HT-29 (cell line): Measurements from ENCODE around the gene ADAMTS17. TPM values are rescaled to one million over a fixed set of nuclear protein-coding genes. Genes with fewer than 3 reads are reported as not detected.

Experiments used
- DNase-seq: peaks from one replicate; pipeline ENCODE4 v3.0.0-alpha.2; 2015; ENCODE audit warnings: low spot score
- total RNA-seq: library from RNA; depleted of rRNA; stranded (reverse); fragments of >200 nt; shearing (Covaris generic); gene quantifications from 2 replicates; pipeline ENCODE4 v1.2.3, GENCODE V29; 2014

The ADAMTS17 gene
- total RNA-seq, 1 experiment from 2014 or later, result 3.0 TPM

- DNase-seq, result no peak
Measured at GRCh38 chr15:100134586-100134985, 207.2 kb downstream of the ADAMTS17 start.

- DNase-seq, result no peak
Measured at GRCh38 chr15:100134089-100134583, 207.6 kb downstream of the ADAMTS17 start.

GRCh38 chr15:100133001-100133400 is 208.8 kb downstream of the ADAMTS17 start:
- no peak for DNase-seq

- no peak for DNase-seq
Measured at GRCh38 chr15:100132309-100132708, 209.5 kb downstream of the ADAMTS17 start.

GRCh38 chr15:100131321-100132224 is 210.2 kb downstream of the ADAMTS17 start:
- DNase-seq, result peak; percentile 61

- DNase-seq, result peak; percentile 23
Measured at GRCh38 chr15:100129677-100130076, 212.1 kb downstream of the ADAMTS17 start.

- no peak for DNase-seq
Measured at GRCh38 chr15:100125401-100126191, 216.2 kb downstream of the ADAMTS17 start.

GRCh38 chr15:100124936-100125335 is 216.8 kb downstream of the ADAMTS17 start:
- no peak for DNase-seq

- no peak for DNase-seq
Measured at GRCh38 chr15:100124361-100124760, 217.4 kb downstream of the ADAMTS17 start.

- DNase-seq, result no peak
Measured at GRCh38 chr15:100123611-100124010, 218.2 kb downstream of the ADAMTS17 start.

- no peak for DNase-seq
Measured at GRCh38 chr15:100121285-100121684, 220.5 kb downstream of the ADAMTS17 start.

GRCh38 chr15:100120111-100120510 is 221.7 kb downstream of the ADAMTS17 start:
- no peak for DNase-seq

GRCh38 chr15:100118546-100118945 is 223.2 kb downstream of the ADAMTS17 start:
- DNase-seq, result no peak

GRCh38 chr15:100116416-100117190 is 225.2 kb downstream of the ADAMTS17 start:
- no peak for DNase-seq

- DNase-seq, result no peak
Measured at GRCh38 chr15:100115711-100116090, 226.1 kb downstream of the ADAMTS17 start.

- no peak for DNase-seq
Measured at GRCh38 chr15:100115066-100115710, 226.6 kb downstream of the ADAMTS17 start.

- DNase-seq, result no peak
Measured at GRCh38 chr15:100114571-100114970, 227.2 kb downstream of the ADAMTS17 start.

GRCh38 chr15:100114100-100114499 is 227.7 kb downstream of the ADAMTS17 start:
- no peak for DNase-seq

GRCh38 chr15:100113351-100114080 is 228.3 kb downstream of the ADAMTS17 start:
- no peak for DNase-seq

- DNase-seq, result no peak
Measured at GRCh38 chr15:100112636-100113305, 229.0 kb downstream of the ADAMTS17 start.
